Thyroid gland (tissue), 4 donors: ENCODE measurements around the gene GGT5.

Source experiments
- CTCF ChIP-seq, 6 experiments: fragments of 200-600 bp in 3 of 6; fragments of 450-650 bp in 3 of 6; sonication (generic) in 3 of 6; IDR thresholded peaks; one replicate each; pipeline ENCODE4 v1.5.1; 2016 to 2019; ENCODE audit warnings: antibody characterized with exemption in 6 of 6, mild to moderate bottlenecking in 2 of 6, inconsistent platforms in 1 of 6, moderate library complexity in 1 of 6
- POLR2A ChIP-seq, 2 donors: fragments of 450-650 bp; IDR thresholded peaks; one replicate each; pipeline ENCODE4 v1.6.1; 2017; ENCODE audit warnings: antibody characterized with exemption in 2 of 2, mild to moderate bottlenecking in 2 of 2, moderate library complexity in 1 of 2

DNA sequence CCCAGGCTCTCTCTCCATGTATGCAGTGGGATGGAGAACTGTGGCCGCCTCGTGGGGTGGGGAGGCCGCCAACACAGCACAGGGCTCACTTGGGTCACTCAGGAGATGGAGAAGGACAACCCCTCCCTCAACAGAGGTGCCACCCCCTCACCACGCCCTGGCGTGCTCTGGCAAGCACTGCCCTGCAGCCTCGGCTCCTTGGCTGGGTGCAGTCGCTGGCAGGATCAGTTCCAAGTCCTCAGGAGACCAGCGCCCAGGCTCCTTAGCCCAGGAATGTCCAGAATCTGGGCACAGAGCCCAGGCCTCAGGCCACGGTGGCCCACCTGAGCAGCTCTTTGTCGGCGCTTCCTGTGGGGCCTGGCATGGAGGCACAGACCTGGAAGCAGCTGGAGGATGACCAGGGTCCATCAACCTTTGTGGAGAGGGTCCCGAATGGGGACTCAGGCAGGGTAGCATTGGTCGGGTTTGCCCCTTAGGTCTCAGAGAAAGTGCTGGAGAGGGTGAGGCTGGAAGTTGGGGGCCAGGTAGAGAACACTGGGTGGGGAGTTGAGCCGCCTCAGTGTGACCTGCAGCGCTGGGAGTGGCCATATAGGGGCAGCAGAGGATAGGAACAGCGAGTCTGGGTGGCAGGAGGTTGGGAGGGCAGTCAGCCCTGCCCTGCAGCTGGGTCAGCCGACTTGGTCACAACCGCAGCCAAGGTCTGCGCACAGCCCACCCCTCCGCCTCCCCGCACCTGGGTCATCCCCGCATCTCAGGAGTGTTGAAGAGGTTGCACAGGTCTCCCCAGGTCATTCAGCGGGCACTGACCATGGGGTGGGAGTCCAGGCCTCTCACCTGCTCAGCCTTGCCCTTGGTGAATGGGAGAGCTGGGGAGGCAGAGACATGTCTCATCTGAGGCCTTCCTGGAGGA, 55.4 kb downstream of the GGT5 start:
- TF ChIP-seq POLR2A (IDR thresholded peaks at IDR 0.05) (no peak), CTCF (IDR thresholded peaks at IDR 0.05) (peak; percentile 62 to 100 (median 94))
